HepG2 (cell line): ENCODE data around the gene CNTF. TPM values are rescaled to one million over a fixed set of nuclear protein-coding genes. Genes with fewer than 3 reads are reported as not detected.

Experiments
- ATAC-seq: fragments of 200-7000 bp; cut with Tn5 transposase; 3 replicates; pipeline ENCODE4 v1.9.1; 2020; ENCODE audit warnings: mild to moderate bottlenecking, moderate library complexity
- BruUV-seq: library from RNA; stranded (reverse); fragments of 400-500 nt; replicated peaks from 2 replicates; lab custom pipeline; 2021; lab: Mats Ljungman, UMichigan
- CTCF ChIA-PET: fragments of 300-600 bp; formaldehyde crosslinking; extraction: SDS; loops from one replicate; lab custom pipeline; 2021; ENCODE audit warnings: low total read pairs, inconsistent platforms, low intra/inter-chr PET ratio; lab: Yijun Ruan, JAX
- POLR2A ChIA-PET: fragments of 350-600 bp; sonication (Branson Sonifier 250); formaldehyde crosslinking; loops from one replicate; lab custom pipeline; 2020; ENCODE audit warnings: antibody characterized with exemption, inconsistent platforms; lab: Yijun Ruan, JAX
- DNase-seq: peaks from one replicate; pipeline ENCODE4 v3.0.0-alpha.2; 2015; ENCODE audit warnings: low spot score
- FAIRE-seq: peaks from 3 replicates; lab custom pipeline; 2011; peaks lifted over from hg19 to GRCh38; lab: Jason Lieb, UNC
- H2AFZ ChIP-seq: one replicate; pipeline ENCODE4 v1.6.1; 2011; ENCODE audit warnings: low read length, inconsistent platforms
- H3K27ac ChIP-seq: fragments of 300-600 bp; 3 replicates; pipeline ENCODE4 v1.8.0; 2011; ENCODE audit warnings: mixed run types, mild to moderate bottlenecking, mixed read lengths, low read length, inconsistent platforms; ENCODE audit not compliant: insufficient read depth; ENCODE audit errors: extremely low read length
- H3K27me3 ChIP-seq, 2 experiments: fragments of 200-600 bp in 1 of 2; 2 replicates in 1 of 2; 3 replicates in 1 of 2; pipeline versions ENCODE4 v1.6.0 to v1.8.0; 2011; ENCODE audit warnings: low read length in 2 of 2, mild to moderate bottlenecking in 2 of 2, moderate library complexity in 2 of 2, inconsistent platforms in 1 of 2; ENCODE audit not compliant: insufficient read depth in 2 of 2, control insufficient read depth in 1 of 2
- H3K36me3 ChIP-seq, 2 experiments: fragments of 200-600 bp in 1 of 2; replicated peaks in 1 of 2; 2 replicates in 1 of 2; 3 replicates in 1 of 2; pipeline versions ENCODE4 v1.5.1 to v1.8.0; 2011; ENCODE audit warnings: low read length in 2 of 2, inconsistent platforms in 1 of 2; ENCODE audit not compliant: insufficient read depth in 2 of 2, control insufficient read depth in 1 of 2
- H3K4me1 ChIP-seq: 2 replicates; pipeline ENCODE4 v1.5.1; 2012; ENCODE audit warnings: low read length, inconsistent platforms; ENCODE audit not compliant: insufficient read depth
- H3K4me2 ChIP-seq: 2 replicates; pipeline ENCODE4 v1.6.0; 2011; ENCODE audit warnings: low read depth, low read length, inconsistent platforms
- H3K4me3 ChIP-seq, 3 experiments: fragments of 200-600 bp in 1 of 3; sonication (generic), shearing (Covaris generic) in 1 of 3; replicated peaks in 1 of 3; 2 replicates each; pipeline ENCODE4 v1.5.1; 2011 to 2016; ENCODE audit warnings: low read length in 3 of 3, inconsistent platforms in 2 of 3, low read depth in 2 of 3, mild to moderate bottlenecking in 2 of 3, control low read depth in 1 of 3, mixed read lengths in 1 of 3; ENCODE audit not compliant: insufficient read depth in 1 of 3
- H3K79me2 ChIP-seq: one replicate; pipeline ENCODE4 v1.6.1; 2011; ENCODE audit warnings: low read length, inconsistent platforms; ENCODE audit not compliant: insufficient read depth
- H3K9ac ChIP-seq: 2 replicates; pipeline ENCODE4 v1.6.0; 2011; ENCODE audit warnings: mild to moderate bottlenecking, low read depth, low read length, inconsistent platforms; ENCODE audit not compliant: insufficient read depth
- H3K9me3 ChIP-seq: 2 replicates; pipeline ENCODE4 v1.5.1; 2012; ENCODE audit warnings: mild to moderate bottlenecking, low read length
- H4K20me1 ChIP-seq: 2 replicates; pipeline ENCODE4 v1.6.0; 2011; ENCODE audit warnings: inconsistent platforms, mild to moderate bottlenecking, low read length, moderate library complexity; ENCODE audit not compliant: insufficient read depth
- HHEX ChIP-seq: IDR thresholded peaks from 2 replicates; pipeline ENCODE4 v1.6.1; 2016; ENCODE audit warnings: control low read depth
- JDP2 ChIP-seq: sonication (generic); formaldehyde crosslinking; IDR thresholded peaks from 2 replicates; pipeline ENCODE4 v1.8.1; 2022; ENCODE audit warnings: missing genetic modification reagents, borderline replicate concordance
- PTBP1 ChIP-seq: fragments of 200-400 bp; formaldehyde crosslinking; IDR thresholded peaks from 2 replicates; pipeline ENCODE4 v1.6.1; 2018; ENCODE audit warnings: low read length, low read depth; ENCODE audit not compliant: poor library complexity, severe bottlenecking
- REST ChIP-seq, 2 experiments: IDR thresholded peaks; 2 replicates each; pipeline ENCODE4 v1.6.1; 2011 to 2012; ENCODE audit warnings: low read length in 2 of 2, borderline replicate concordance in 1 of 2, low read depth in 1 of 2, mild to moderate bottlenecking in 1 of 2, moderate library complexity in 1 of 2
- THYN1 ChIP-seq: sonication (generic); formaldehyde crosslinking; IDR thresholded peaks from 2 replicates; pipeline ENCODE4 v1.8.1; 2023; ENCODE audit warnings: low read depth, mild to moderate bottlenecking, moderate library complexity, missing genetic modification reagents, borderline replicate concordance
- USF2 ChIP-seq, 2 experiments: sonication (generic) in 1 of 2; formaldehyde crosslinking in 1 of 2; IDR thresholded peaks; 2 replicates each; pipeline versions ENCODE4 v1.5.1 to v1.6.1; 2011 to 2020; ENCODE audit warnings: borderline replicate concordance in 1 of 2, low read depth in 1 of 2, low read length in 1 of 2, mild to moderate bottlenecking in 1 of 2, missing genetic modification reagents in 1 of 2, moderate library complexity in 1 of 2
- ZNF224 ChIP-seq: sonication (generic); formaldehyde crosslinking; IDR thresholded peaks from 2 replicates; pipeline ENCODE4 v1.5.0; 2020; ENCODE audit warnings: mild to moderate bottlenecking, missing genetic modification reagents
- ZNF30 ChIP-seq: sonication (generic); formaldehyde crosslinking; IDR thresholded peaks from 2 replicates; pipeline ENCODE4 v1.5.0; 2020; ENCODE audit warnings: mild to moderate bottlenecking, missing genetic modification reagents
- ZNF329 ChIP-seq: sonication (generic); formaldehyde crosslinking; IDR thresholded peaks from 2 replicates; pipeline ENCODE4 v1.9.0; 2021; ENCODE audit warnings: low read depth, mild to moderate bottlenecking, missing genetic modification reagents
- ZNF749 ChIP-seq: sonication (generic); formaldehyde crosslinking; IDR thresholded peaks from 2 replicates; pipeline ENCODE4 v1.8.0; 2022; ENCODE audit warnings: mild to moderate bottlenecking, missing genetic modification reagents, moderate library complexity, borderline replicate concordance
- WGBS: methylation state at CpG from one replicate; pipeline ENCODE4 v1.1.6; 2017; ENCODE audit warnings: low lambda C conversion rate; 5-methylcytosine and 5-hydroxymethylcytosine counted together
- in situ Hi-C: cut with HindIII; loops from 2 replicates; pipeline ENCODE4 v1.10.0; 2017; ENCODE audit warnings: low pct_unique_long_range_greater_than_20kb; ENCODE audit not compliant: extremely low pct_ligation_motif_present
- intact Hi-C: fragments of 100-400 bp; cut with micrococcal nuclease; formaldehyde crosslinking; loops from one replicate; pipeline ENCODE4 v1.10.0; 2022; ENCODE audit not compliant: unreplicated experiment
- polyA plus RNA-seq, 8 experiments: library from polyadenylated mRNA; depleted of rRNA in 3 of 8; stranded (reverse) in 7 of 8; unstranded in 1 of 8; fragments of >200 nt; fragmentation: Illumina TruSeq in 4 of 8; extraction: Trizol in 4 of 8; gene quantifications; 2 replicates each; pipeline versions ENCODE4 v1.2.1 to v1.2.3, GENCODE V29; 2011 to 2016; ENCODE audit warnings: low read depth in 4 of 8, missing spikeins in 1 of 8, mixed read lengths in 1 of 8; ENCODE audit not compliant: insufficient read depth in 1 of 8
- total RNA-seq, 5 experiments: library from RNA; depleted of rRNA; stranded (reverse); fragments of >200 nt; fragmentation: Illumina TruSeq; extraction: Trizol; gene quantifications; 2 replicates each; pipeline ENCODE4 v1.2.3, GENCODE V29; 2016; ENCODE audit warnings: low read depth in 1 of 5

Gene CNTF
- total and polyA plus RNA-seq, 2 of the 13 experiments (the other 11 are each of a cell fraction or from before 2014, with no cell fraction given): 0.51 to 2.3 TPM

DNA sequence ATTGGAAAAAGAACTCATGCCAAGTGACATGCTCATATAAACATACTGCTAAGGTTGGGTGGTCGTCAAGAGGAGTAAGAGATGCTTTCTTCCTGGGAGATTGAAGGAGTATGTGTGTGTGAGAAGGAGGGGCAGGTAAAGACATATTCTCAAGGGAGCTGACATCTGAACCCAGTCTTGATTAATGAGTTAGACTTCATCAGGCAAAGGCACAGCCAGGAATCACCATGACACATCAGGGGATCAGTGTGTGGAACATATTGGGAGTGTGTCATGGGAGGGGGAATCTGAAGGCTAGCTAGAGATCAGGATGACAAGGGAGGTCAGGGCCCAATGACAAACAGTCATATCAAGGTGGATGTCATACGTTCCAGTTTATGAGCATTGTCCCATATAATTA lies 14.9 kb downstream of the CNTF start:
- FAIRE-seq: no peak
- Histone ChIP-seq H3K27me3 (no peaks in the 10 kb centered on the region), H3K27ac (no peak overlapping the region), H3K4me2 (no peak overlapping the region), H3K9ac (no peak overlapping the region), H3K4me3 (no peak overlapping the region), H3K9me3 (no peaks in the 10 kb centered on the region), H4K20me1 (no peaks in the 10 kb centered on the region), H2AFZ (no peak overlapping the region), H3K4me1 (no peaks in the 10 kb centered on the region), H3K36me3 (no peaks in the 10 kb centered on the region), H3K79me2 (no peaks in the 10 kb centered on the region)
- TF ChIP-seq ZNF30 (CRISPR knock-in tag): no peak
- TF ChIP-seq ZNF329 (CRISPR knock-in tag): no peak
- TF ChIP-seq JDP2: no peak
- intact Hi-C loops: no loop called here
- WGBS: 4% methylated on average over 2 of the region's 2 CpGs
- POLR2A ChIA-PET: no interaction called here
- CTCF ChIA-PET: no interaction called here
- no peak for ATAC-seq
- no TSS peak for BruUV-seq
- in situ Hi-C loops: no loop called here
- DNase-seq: no peak

DNA sequence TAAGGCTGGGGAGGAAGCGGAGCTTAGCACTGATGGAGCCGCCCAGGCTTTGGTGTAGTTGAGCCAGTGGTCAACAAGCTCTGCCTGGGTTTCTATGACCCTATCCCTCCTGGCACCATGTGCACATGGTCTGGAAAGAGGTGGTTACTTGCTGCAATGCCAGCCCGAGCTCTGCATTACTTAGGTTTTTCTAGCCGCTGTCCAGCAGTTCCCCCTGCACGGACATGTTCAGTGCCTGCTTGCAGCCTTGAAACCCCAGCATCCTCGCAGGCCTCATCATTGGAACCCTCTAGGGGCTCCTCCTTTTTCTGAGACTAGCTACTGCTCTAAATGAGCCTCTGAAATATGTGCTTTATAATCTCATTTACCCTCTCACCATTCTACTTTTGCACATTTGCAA lies 16.6 kb downstream of the CNTF start:
- Histone ChIP-seq H2AFZ (no peak overlapping the region), H3K9me3 (no peaks in the 10 kb centered on the region), H3K4me2 (no peak overlapping the region), H3K79me2 (no peaks in the 10 kb centered on the region), H3K27me3 (no peaks in the 10 kb centered on the region), H3K4me1 (no peaks in the 10 kb centered on the region), H3K27ac (no peak overlapping the region), H3K36me3 (no peaks in the 10 kb centered on the region), H4K20me1 (no peaks in the 10 kb centered on the region), H3K9ac (no peak overlapping the region), H3K4me3 (no peak overlapping the region)
- ATAC-seq (0 out of 3 replicates have a peak, but pooled peaks have one; percentile 25), DNase-seq (no peak), FAIRE-seq (no peak)
- in situ Hi-C loops: no loop called here
- 61% methylated on average over 3 of the region's 6 CpGs for WGBS
- intact Hi-C loops: no loop called here
- ChIA-PET POLR2A (no interaction called here), CTCF (no interaction called here)
- TF ChIP-seq ZNF224 (CRISPR knock-in tag) (no peak), ZNF749 (CRISPR knock-in tag) (no peak), REST (IDR thresholded peaks at IDR 0.05; ENCODE audit: borderline replicate concordance in 1 of 2, low read depth in 1 of 2, low read length in 2 of 2) (peak; percentile 0 to 71; a peak in 2 of 4 replicates), THYN1 (no peak), PTBP1 (no peak), HHEX (CRISPR knock-in tag) (no peak), USF2 (IDR thresholded peaks at IDR 0.05; ENCODE audit: low read depth, low read length) (no peak), USF2 (CRISPR knock-in tag; IDR thresholded peaks at IDR 0.05; ENCODE audit: borderline replicate concordance) (no peak)
- no TSS peak for BruUV-seq
